AG20443 (cell line): Measurements from ENCODE around the gene PLK5.
A peak's percentile ranks its signal among the peaks of the same experiment; 100 is the strongest.
"Not testable (repeated sequence)": the region's sequence is repeated elsewhere in the genome, so short reads cannot be mapped to it uniquely, and the experiment has no call there.

Experiments
- DNase-seq: peaks from one replicate; pipeline ENCODE4 v3.0.0; 2012; ENCODE audit warnings: low spot score, mixed read lengths

PLK5 gene

DNA sequence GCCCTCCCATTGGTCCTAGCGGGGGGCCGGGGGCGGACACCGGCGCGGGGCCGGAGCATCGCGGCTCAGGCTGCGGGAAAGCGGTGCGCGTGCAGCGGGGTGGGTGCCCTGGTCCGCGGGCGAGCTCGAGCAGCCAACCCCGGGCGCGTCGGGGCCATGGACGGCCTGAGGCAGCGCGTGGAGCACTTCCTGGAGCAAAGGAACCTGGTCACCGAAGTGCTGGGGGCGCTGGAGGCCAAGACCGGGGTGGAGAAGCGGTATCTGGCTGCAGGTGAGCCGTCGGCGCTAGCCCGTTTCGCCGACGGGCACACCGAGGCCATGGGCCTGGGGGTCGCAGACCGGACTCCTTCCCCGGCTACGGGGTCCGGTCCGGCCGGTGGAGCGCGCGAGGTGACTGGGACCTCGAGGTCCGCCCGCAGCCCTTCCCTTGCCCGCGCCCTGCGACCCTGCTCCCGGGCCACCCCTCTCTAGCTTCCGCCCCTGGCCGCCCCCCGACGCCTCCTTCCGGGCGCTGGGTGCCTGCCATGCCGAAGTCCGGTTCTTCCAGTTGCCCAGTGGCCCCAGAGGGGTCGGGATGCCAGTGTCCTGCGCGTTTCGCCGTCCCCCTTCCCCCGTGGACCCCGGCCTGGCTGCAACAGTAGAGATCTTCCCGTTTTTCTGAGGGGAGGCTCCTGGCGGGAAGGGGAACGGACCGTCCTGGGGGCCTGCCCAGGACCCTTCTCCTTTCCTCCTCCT lies 32.6 kb upstream of the PLK5 start, which contains the start of gene REEP6:
Gene REEP6 (plus strand): TSS at position 68 of the 735 bp plus-strand sequence. CDS start 89 bp downstream, at position 157.
- no peak for DNase-seq

DNA sequence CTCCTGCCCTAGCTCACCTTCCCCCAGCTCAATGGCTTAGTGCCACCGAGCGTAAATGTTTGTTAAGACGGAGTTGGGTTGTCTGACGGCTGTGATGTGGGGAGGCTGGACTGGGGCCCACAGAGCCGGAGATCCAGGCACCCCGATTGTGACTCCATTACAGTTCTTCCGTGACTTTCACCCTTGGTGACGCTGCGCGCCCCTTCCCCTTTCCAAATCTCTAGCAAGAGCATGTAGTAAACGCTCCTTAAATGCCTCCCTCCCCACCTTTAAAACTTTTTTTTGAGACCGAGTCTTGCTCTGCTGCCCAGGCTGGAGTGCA lies 32.1 kb upstream of the PLK5 start:
- no peak for DNase-seq

DNA sequence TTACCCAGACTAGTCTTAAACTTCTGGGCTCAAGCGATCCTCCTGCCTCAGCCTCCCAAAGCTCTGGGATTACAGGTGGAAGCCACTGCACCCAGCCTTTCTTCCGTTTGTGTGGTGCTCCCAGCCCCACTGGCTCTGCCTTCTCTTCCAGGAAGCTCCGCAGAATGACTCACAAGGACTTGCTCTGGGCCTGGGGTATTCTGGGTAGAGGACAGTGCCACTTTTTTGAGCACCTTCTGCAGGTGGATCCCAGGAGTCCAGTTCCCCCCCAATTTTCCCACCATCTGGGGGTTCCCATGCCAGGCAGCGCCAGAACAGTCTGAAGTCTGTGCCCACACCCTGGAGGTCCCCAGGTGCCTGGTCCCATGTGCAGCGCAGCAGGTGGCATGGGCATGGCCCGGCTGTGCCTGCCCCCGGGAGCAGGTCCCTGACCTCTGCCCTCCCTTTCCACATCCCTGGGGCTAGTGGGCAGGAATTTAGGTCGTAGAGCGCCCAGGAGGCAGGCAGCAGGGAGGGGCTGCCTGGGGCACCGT lies 31.3 kb upstream of the PLK5 start:
- no peak for DNase-seq

DNA sequence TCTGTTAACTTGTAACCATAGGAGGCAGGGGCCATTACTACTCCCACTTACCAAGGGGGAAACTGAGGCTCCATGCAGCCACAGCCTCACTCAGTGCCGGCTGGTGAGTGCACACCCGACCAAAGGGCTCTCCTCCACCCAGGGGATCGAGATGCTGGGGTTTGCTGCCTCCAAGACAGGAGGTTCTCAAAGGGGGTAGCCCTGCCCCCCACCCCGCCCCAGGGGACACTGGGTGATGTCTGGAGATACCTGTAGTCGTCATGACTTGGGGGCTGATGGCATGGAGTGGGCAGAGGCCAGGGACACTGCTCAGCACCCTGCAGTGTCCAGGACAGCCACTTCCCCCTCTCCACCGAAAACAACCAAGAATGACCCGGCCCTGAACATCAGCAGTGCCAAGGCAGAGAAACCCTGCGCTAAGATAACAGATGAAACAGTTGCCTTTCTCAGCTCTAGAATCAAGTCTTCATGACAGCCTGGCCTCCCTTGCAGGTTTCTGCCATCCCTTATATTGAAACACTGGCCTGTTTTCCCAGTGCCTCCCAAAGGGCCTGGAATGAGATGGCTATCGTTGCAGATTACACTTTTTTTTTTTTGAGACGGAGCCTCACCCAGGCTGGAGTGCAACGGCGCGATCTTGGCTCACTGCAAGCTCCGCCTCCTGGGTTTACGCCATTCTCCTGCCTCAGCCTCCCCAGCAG lies 29.6 kb upstream of the PLK5 start:
- DNase-seq = no peak

DNA sequence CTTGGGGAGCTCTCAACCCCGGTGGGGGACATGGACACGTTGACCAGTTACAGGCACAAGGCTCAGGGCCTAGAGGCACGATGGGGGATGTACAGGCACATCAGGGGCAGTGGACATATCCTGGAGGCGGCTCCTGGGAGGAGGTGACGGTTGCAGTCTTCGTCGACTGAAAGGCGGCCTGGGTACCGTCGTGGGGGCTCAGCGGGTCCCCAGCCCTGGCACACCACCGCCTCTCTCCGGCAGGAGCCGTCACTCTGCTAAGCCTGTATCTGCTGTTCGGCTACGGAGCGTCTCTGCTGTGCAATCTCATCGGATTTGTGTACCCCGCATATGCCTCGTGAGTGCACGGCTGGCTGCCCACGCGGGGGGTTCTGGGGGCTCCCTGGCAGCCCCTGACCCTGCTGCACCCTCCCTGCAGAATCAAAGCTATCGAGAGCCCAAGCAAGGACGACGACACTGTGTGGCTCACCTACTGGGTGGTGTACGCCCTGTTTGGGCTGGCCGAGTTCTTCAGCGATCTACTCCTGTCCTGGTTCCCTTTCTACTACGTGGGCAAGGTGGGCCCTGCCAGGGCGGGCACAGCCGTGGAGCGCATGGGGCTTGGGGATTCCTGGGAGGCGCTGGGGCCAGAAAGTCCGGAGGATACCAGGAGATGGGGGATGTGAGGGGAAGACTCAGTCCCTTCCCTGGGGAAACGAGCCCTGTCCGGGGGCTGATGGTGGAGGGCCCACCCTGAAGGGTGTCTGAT lies 28.7 kb upstream of the PLK5 start:
- DNase-seq = no peak

DNA sequence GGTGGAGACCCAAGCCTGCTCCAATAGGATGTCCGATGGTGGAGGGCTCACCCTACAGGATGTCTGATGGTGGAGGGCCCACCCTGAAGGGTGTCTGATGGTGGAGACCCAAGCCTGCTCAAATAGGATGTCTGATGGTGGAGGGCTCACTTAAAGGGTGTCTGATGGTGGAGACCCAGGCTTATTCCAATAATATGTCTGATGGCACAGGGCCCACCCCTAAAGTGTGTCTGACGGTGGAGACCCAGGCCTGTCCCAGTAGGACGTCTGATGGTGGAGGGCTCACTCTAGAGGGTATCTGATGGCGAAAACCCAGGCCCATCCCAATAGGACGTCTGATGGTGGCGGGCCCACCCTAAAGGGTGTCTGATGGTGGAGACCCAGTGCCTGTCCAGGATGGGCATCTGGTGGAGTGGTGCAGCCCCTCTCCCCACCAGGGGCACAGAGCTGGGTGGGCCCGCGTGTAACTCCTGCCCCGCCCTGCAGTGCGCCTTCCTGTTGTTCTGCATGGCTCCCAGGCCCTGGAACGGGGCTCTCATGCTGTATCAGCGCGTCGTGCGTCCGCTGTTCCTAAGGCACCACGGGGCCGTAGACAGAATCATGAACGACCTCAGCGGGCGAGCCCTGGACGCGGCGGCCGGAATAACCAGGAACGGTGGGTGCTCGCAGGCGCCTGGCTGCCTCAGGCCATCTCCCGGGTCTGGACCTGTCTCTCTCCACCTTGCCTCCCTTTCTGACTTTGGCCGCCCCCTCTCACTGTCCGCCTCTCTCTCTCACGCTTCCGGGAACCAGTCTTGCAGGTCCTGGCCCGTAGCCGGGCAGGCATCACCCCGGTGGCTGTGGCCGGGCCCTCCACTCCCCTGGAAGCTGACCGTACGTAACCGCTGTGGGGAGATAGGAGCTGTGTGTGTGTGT lies 27.8 kb upstream of the PLK5 start:
- no peak for DNase-seq

DNA sequence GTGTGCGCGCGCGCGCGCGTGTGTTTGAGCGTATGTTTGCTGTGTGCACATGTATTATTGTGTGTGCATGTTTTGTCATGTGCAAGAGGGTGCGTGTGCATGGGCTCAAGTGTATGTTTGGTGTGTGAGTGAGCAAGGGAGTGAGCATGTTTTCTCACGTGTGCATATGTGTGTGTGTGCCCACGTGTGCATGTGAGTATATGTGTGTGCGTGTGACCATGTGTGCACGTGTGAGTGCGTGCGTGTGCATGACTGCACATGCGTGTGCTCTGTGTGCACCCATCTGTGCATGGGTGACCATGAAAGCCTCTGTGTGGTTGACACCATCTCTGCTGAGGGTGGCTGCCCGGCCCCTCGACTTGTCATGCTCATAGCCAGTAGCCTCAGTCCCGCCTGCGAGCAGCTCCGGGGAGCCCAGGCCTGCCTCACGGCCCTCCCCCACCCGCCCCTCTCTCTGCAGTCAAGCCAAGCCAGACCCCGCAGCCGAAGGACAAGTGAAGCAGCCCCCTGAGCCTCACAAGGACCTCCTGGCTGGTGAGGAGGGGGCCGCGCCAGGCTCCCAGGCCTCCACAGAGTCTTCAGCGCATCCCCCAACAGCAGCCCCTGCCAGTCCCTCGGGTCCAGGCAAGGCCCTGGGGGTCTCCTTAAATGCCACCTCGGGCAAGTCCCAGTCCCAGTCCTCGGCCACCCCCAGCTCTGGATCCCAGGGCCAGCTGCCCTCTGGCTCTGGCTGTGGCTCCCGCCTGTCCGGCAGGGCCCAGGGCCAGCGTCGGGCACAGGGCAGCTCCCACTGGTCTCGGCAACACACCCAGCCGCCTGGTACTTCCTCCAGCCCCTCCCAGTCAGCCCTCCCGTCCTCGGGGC lies 26.9 kb upstream of the PLK5 start:
- DNase-seq = no peak

DNA sequence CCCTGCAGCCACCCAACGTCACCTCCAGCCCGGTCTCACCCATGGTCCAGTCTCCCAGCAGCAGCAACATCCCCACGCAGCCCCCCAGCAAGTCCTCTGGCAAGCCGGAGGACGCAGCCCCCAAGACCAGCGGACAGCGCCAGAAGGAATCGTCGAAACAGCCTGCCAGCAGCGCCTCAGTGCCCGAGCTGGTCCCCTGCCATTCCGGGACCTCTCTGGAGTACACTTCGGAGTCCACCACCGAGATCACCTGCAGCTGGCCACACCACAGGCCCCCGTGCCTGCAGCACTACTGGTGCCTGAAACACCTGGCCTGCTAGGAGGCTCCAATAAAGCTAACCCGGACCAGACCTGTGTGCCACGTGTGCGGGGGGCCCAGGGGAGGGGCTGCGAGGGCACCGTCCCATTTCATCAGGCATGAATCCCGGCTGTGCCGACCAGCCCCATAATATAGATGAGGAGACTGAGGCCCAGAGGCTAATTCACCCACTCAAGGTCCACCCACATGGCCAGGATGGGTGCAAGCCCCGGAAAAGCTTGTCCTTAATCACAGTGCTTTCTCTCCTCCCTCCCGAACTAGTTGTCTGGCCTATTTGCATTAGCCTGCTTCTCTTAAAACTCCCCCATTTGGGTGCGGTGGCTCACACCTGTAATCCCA lies 26.2 kb upstream of the PLK5 start:
- no peak for DNase-seq

DNA sequence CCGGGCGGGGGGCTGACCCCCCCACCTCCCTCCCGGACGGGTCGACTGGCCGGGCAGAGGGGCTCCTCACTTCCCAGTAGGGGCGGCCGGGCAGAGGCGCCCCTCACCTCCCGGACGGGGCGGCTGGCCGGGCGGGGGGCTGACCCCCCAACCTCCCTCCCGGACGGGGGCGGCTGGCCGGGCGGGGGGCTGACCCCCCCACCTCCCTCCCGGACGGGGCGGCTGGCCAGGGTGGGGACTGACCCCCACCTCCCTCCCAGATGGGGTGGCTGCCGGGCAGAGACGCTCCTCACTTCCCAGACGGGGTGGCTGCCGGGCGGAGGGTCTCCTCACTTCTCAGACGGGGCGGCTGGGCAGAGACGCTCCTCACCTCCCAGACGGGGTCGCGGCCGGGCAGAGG lies 24.6 kb upstream of the PLK5 start:
- DNase-seq = not testable (repeated sequence)

DNA sequence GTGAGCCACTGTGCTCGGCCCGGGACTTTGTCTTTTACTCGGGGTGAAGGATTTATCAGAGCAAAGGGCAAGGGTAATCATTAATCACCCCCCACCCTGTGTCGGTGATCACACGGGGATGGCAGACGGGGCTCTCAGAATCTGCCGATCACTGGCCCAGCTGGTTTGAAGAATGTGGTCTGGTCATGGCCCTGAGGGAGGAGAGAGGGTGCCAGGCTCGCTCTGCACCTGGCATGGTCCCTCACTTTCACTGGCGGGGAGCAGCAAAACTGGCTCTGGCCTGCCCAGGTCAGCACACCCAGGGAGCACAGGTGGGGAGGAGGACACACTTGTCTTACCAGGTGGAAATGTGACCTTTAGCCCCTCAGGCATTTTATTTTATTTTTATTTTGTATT lies 22.7 kb upstream of the PLK5 start:
- DNase-seq = no peak

DNA sequence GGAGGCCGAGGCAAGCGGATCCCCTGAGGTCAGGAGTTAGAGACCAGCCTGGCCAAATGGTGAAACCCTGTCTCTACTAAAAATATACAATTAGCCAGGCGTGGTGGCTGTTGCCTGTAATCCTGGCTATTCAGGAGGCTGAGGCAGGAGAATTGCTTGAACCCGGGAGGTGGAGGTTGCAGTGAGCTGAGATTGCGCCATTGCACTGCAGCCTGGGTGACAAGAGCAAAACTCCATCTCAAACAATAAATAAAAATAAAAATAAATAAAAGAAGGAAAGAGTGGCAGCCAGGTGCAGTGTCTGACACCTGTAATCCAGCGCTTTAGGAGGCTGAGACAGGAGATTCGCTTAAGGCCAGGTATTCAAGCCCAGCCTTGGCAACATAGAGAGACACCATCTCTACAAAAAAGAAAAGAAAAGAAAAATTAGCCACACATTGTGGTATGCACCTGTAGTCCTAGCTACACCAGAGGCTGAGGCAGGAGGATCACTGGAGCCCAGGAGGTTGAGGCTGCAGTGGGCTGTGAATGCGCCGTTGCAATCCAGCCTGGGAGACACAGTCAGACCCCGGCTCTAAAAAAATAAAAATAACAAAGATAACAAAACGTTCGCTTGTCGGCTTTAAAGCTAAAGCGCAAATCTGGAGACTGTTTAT lies 21.3 kb upstream of the PLK5 start:
- no peak for DNase-seq

DNA sequence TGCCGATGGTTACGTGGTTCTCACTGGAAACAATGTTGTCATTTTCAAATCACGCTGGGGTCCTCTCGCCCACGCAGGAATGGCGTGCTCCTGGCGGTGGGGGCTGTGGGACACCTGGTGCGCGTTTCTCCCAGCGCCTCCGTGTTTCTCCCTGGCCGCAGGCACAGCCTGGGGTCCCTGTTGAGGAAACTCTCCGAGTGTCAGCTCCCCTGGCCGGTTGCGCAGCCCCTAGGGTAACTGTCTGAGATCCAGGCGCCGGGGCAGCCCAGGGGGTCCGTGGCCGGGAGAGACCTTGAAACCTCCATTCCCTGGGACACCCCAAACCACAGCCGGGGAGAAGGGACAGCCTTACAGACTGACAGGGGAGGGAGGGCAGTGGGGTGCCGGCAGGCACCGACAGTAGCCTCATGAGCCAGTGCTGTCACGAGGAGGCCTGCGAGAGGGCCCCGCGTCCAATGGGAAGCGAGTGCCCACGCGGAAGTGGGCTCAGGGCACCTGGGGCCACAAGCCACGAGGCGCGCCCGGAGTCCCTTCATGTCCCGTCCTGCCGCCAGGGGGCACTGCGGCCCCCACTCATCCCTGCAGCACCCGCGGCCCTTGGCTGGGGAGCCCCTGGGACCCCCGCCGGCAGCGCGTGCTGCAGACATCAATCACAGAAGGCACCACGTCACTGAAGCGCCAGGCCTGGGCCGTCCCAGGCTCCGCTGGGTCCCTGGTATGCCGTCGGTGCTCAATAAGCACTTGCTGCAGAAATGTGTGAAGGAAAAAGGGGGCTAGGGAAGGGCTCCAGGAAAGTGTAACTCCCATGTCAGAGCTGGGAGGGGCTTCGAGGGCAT lies 20.6 kb upstream of the PLK5 start:
- peak; percentile 54 for DNase-seq

DNA sequence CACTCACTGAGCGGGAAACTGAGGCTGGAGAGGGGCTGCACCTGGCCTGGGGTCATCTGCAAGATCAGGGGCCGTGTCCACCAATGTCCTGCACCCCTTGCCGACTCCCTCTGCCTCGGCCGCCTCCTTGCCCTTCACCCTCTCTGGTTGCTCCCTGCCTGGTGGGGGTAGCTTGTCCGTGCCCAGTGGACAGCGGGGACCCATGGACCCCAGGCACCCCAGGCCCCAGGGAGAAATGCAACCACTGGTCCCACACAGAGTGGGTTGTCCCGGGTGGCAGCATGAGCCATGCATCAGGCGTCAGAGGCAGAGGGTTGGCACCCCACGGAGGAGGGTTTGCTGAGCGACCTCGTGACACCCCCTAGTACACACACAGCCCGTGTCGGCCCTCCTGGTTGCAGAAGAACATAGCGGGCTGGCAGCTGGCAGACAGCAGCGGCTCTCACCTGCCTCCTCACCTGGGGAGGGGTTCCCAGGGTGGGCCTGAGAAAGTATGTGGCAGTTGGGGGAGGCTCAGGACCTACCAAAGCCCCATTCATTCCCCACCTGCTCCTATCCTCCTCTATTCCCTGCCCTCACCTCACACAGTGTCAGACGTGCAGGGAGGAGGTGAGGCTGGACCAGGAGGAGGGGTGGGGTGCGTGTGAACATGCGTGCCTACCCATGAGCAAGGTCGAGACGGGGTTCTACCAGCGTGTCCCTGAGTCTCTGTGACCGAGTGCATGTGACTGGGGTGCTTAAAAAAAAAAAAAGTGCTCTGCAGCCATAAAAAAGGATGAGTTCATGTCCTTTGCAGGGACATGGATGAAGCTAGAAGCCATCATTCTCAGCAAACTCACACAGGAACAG lies 19.7 kb upstream of the PLK5 start:
- no peak for DNase-seq

DNA sequence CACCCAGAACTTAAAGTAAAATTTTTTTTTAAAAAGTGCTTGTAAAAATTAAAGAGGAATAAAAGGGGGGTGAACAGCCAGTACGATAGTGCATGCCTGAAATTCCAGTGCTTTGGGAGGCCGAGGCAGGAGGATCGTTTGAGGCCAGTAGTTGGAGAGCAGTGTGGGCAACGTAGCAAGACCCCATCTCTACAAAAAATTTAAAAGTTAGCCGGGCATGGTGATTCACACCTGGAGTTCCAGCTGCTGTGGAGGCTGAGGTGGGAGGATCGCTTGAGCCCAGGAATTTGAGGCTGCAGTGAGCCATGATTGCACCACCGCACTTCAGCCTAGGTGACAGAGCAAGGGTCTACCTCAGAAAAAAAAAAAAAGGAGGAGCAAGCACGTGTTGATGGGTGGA lies 18.9 kb upstream of the PLK5 start:
- no peak for DNase-seq

DNA sequence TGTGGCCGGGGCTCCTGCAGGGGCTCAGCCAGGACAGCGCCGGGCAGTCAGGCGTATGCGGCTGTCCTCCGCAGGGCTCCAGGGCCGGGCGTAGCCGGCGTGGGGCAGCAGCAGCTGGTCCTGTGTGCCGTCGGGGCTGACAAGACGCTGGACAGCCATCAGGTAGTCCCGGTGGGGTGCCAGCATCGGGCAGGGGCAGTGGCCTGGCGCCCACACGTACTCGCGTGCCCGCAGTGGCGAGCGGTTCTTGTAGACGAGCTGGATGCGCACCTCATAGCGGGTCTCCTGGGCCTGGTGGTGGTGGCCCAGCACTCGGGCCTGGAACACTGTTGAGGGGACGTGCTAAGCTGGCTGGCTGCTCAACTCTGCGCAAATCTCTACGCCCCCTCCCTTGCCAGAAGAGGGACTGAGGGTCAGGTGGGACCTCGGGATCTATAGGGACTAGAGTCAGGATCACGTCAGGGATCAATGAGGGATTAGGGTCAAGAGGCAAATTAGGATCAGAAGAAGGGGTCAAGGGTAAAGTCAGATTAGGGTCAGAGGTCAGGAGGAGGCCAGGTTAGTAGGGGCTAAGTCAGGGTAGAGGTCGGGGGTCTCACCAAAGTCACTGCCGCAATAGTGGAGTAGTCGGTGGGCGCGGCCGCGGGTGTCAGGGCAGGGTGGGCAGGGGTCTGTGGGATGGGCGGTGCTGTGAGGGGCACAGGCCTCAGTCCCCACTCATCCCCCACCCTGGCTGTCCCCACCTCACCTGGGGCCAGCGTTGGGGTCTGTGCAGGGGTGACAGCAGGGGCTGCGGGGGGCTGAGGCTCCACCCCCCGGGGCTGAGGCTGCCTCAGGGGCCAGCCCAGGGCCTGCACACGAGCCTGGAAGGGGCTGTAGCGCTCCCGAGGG lies 17.6 kb upstream of the PLK5 start:
- DNase-seq = no peak

DNA sequence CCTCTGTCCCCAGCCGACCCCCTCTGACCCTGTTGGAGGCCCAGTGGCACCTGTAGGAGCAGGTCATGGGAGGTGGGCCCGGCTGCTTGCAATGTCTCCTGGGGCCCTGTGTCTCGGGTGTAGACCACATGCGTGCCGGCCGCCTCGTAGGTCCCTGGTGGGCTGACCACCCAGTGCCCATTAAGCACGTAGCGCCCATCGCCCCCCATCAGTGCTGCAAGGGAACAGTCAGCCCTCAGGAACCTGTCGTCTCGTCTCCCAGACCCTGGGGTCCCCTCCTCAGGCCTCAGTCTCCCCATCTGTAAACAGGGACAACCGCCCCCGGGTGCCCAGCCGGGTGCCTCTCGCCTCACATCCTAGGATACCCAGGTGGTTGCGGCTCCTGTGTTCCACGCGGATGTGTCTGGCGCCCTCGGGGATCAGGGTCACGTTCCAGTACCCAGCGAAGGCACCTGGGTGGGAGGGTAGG lies 16.7 kb upstream of the PLK5 start:
- no peak for DNase-seq
